ENCODE data around the gene IL9.

IL9 gene

GRCh38 chr5:135891268-135891667 is 4.4 kb downstream of the IL9 start:
- no peak for DNase-seq (ENCODE audit: low read depth)

GRCh38 chr5:135890867-135891266 is 4.8 kb downstream of the IL9 start:
- DNase-seq (ENCODE audit: low read depth): no peak

GRCh38 chr5:135890296-135890695 is 5.3 kb downstream of the IL9 start:
- DNase-seq (ENCODE audit: low read depth): no peak

GRCh38 chr5:135887881-135888614 is 7.6 kb downstream of the IL9 start:
- DNase-seq (ENCODE audit: low read depth): no peak

GRCh38 chr5:135887447-135887864 is 8.2 kb downstream of the IL9 start:
- DNase-seq (ENCODE audit: low read depth): peak; percentile 14

GRCh38 chr5:135886136-135886535 is 9.5 kb downstream of the IL9 start:
- no peak for DNase-seq (ENCODE audit: low read depth)

GRCh38 chr5:135885031-135885430 is 10.6 kb downstream of the IL9 start:
- no peak for DNase-seq (ENCODE audit: low read depth)

- no peak for DNase-seq (ENCODE audit: low read depth)
These were observed 12.2 kb downstream of the IL9 start for GRCh38 chr5:135883441-135883840.

GRCh38 chr5:135883026-135883425 is 12.6 kb downstream of the IL9 start:
- DNase-seq (ENCODE audit: low read depth): no peak

GRCh38 chr5:135881819-135882218 is 13.8 kb downstream of the IL9 start:
- no peak for DNase-seq (ENCODE audit: low read depth)

- no peak for DNase-seq (ENCODE audit: low read depth)
These were observed 14.4 kb downstream of the IL9 start for GRCh38 chr5:135881244-135881643.

GRCh38 chr5:135880801-135881200 is 14.8 kb downstream of the IL9 start:
- no peak for DNase-seq (ENCODE audit: low read depth)

GRCh38 chr5:135880278-135880677 is 15.4 kb downstream of the IL9 start:
- DNase-seq (ENCODE audit: low read depth): no peak

- no peak for DNase-seq (ENCODE audit: low read depth)
These were observed 16.1 kb downstream of the IL9 start for GRCh38 chr5:135879591-135879990.

GRCh38 chr5:135878156-135878620 is 17.5 kb downstream of the IL9 start:
- DNase-seq (ENCODE audit: low read depth): no peak

- DNase-seq (ENCODE audit: low read depth): no peak
These were observed 18.0 kb downstream of the IL9 start for GRCh38 chr5:135877570-135878155.

GRCh38 chr5:135876146-135876545 is 19.5 kb downstream of the IL9 start:
- no peak for DNase-seq (ENCODE audit: low read depth)

GRCh38 chr5:135875567-135875966 is 20.1 kb downstream of the IL9 start:
- DNase-seq (ENCODE audit: low read depth): no peak

GRCh38 chr5:135874461-135874860 is 21.2 kb downstream of the IL9 start:
- no peak for DNase-seq (ENCODE audit: low read depth)

- DNase-seq (ENCODE audit: low read depth): no peak
These were observed 21.8 kb downstream of the IL9 start for GRCh38 chr5:135873831-135874230.

GRCh38 chr5:135871268-135871915 is 24.2 kb downstream of the IL9 start:
- no peak for DNase-seq (ENCODE audit: low read depth)

GRCh38 chr5:135869935-135870334 is 25.7 kb downstream of the IL9 start:
- no peak for DNase-seq (ENCODE audit: low read depth)

GRCh38 chr5:135869276-135869675 is 26.4 kb downstream of the IL9 start:
- no peak for DNase-seq (ENCODE audit: low read depth)
